Measurements from ENCODE around the gene KMT2B.

KMT2B gene

DNA sequence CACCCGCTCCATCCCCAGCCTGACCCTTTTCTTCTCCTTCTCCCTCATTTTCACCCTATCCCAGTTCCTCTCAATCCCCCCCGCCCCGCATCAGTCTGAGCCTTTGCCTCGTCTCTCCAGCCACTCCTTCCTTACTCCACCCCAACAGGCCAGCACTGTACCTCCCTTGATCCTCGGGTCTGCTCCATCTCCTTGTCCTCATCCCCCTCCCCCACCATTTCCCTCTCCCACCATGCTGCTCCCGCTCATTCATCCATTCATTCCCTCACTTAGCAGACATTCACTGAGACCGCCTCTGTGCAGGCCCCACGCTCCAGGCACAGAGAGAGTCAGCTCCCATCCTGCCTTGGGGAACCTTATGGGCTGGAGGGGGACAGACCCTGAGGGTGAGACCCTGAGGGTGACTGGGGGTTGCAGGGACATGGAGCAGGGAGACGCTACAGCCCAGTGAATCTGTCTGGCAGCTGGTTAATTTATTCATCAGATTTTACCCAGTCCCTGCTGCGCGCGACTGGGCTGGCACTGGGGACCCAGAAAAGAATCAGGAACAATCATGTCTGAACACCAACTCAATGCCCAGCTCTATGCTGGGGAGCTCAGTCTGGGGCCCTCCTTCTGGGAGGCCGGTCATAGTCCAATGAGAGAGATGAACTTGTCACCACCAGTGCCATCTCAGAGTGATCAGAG, 58.4 kb downstream of the KMT2B start:
- H3K4me3 ChIP-seq (ENCODE audit: low read depth, low read length), result peak overlapping the region; percentile 68
- no peak overlapping the region for H3K27ac ChIP-seq
- H3K36me3 ChIP-seq (replicated peaks), result no peaks in the 10 kb centered on the region
- H3K27me3 ChIP-seq (replicated peaks), result no peaks in the 10 kb centered on the region
- TF ChIP-seq, protein P1, sequence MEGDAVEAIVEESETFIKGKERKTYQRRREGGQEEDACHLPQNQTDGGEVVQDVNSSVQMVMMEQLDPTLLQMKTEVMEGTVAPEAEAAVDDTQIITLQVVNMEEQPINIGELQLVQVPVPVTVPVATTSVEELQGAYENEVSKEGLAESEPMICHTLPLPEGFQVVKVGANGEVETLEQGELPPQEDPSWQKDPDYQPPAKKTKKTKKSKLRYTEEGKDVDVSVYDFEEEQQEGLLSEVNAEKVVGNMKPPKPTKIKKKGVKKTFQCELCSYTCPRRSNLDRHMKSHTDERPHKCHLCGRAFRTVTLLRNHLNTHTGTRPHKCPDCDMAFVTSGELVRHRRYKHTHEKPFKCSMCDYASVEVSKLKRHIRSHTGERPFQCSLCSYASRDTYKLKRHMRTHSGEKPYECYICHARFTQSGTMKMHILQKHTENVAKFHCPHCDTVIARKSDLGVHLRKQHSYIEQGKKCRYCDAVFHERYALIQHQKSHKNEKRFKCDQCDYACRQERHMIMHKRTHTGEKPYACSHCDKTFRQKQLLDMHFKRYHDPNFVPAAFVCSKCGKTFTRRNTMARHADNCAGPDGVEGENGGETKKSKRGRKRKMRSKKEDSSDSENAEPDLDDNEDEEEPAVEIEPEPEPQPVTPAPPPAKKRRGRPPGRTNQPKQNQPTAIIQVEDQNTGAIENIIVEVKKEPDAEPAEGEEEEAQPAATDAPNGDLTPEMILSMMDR (IDR thresholded peaks at IDR 0.05; ENCODE audit: low read depth, low read length, missing control alignments), result no peak
- in situ Hi-C loops (cut with HindIII; ENCODE audit: low pct_ligation_motif_present, low sequenced_read_pairs), result no loop called here
- no peak for DNase-seq

- TF ChIP-seq, protein P1 (IDR thresholded peaks at IDR 0.05; ENCODE audit: low read depth, low read length, missing control alignments), result no peak
- Histone ChIP-seq H3K4me3 (ENCODE audit: low read depth, low read length) (no peak overlapping the region), H3K27me3 (replicated peaks) (no peaks in the 10 kb centered on the region), H3K27ac (no peak overlapping the region), H3K36me3 (replicated peaks) (no peaks in the 10 kb centered on the region)
- in situ Hi-C loops (cut with HindIII; ENCODE audit: low pct_ligation_motif_present, low sequenced_read_pairs), result no loop called here
- no peak for DNase-seq
Measured at GRCh38 chr19:35777086-35777841, 59.5 kb downstream of the KMT2B start.

DNA sequence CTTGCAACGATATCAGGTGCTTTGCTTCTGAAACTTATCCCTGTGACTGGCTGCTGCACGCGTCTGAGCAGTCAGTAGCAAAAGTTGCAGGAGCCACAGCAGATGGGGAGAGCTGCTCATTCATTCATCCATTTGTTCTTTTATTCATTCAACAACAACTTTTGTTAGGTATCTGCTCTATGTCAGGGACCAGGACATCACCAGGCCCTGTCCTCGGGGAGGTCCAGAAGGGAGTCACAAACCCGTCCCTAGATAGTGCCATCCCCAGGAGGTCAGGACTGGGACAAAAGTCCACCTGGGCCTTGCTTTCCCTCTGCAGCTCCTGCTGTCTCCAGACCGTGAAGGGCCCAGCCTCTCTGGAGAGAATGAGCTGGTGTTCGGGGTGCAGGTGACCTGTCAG, 60.2 kb downstream of the KMT2B start:
- no peaks in the 10 kb centered on the region for H3K36me3 ChIP-seq (replicated peaks)
- in situ Hi-C loops (cut with HindIII; ENCODE audit: low pct_ligation_motif_present, low sequenced_read_pairs), result no loop called here
- no peak overlapping the region for H3K27ac ChIP-seq

GRCh38 chr19:35779033-35779432, 61.2 kb downstream of the KMT2B start:
- in situ Hi-C loops (cut with HindIII; ENCODE audit: low pct_ligation_motif_present, low sequenced_read_pairs), result no loop called here

More for the DNA sequence above, 60.2 kb downstream of the KMT2B start:
- Histone ChIP-seq H3K27me3 (replicated peaks) (no peaks in the 10 kb centered on the region), H3K4me3 (ENCODE audit: low read depth, low read length) (no peak overlapping the region)
- TF ChIP-seq, protein P1 (IDR thresholded peaks at IDR 0.05; ENCODE audit: low read depth, low read length, missing control alignments), result no peak
- DNase-seq, result no peak

DNA sequence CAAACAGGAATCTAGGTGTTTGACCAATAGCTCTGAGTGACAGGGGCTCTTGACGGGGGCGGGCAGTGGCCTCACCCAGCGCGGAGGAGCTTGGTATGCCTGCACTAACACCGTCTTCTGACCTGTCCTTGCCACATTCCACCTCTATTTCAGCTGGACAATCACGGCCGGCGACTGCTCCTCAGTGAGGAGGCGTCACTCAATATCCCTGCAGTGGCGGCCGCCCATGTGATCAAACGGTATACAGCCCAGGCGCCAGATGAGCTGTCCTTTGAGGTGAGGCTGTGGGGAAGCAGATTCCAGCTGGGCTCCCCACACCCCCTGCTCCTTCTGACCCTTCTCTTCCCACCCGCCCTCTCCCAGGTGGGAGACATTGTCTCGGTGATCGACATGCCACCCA, 62.3 kb downstream of the KMT2B start:
- H3K27me3 ChIP-seq (replicated peaks), result no peaks in the 10 kb centered on the region
- no peak for DNase-seq
- no peak overlapping the region for H3K4me3 ChIP-seq (ENCODE audit: low read depth, low read length)
- no peaks in the 10 kb centered on the region for H3K36me3 ChIP-seq (replicated peaks)
- TF ChIP-seq, protein P1 (IDR thresholded peaks at IDR 0.05; ENCODE audit: low read depth, low read length, missing control alignments), result no peak
- no peak overlapping the region for H3K27ac ChIP-seq
- in situ Hi-C loops (cut with HindIII; ENCODE audit: low pct_ligation_motif_present, low sequenced_read_pairs), result no loop called here

More at GRCh38 chr19:35779033-35779432, 61.2 kb downstream of the KMT2B start:
- no peaks in the 10 kb centered on the region for H3K27me3 ChIP-seq (replicated peaks)
- H3K4me3 ChIP-seq (ENCODE audit: low read depth, low read length), result no peak overlapping the region
- TF ChIP-seq, protein P1 (IDR thresholded peaks at IDR 0.05; ENCODE audit: low read depth, low read length, missing control alignments), result no peak
- no peaks in the 10 kb centered on the region for H3K36me3 ChIP-seq (replicated peaks)
- no peak overlapping the region for H3K27ac ChIP-seq
- DNase-seq, result no peak

All from brain microvascular endothelial cell (primary cell).